ENCODE data around the gene WDR86. TPM values are rescaled to one million over a fixed set of nuclear protein-coding genes. Genes with fewer than 3 reads are reported as not detected.

Gene WDR86
- total and polyA plus RNA-seq, 2 of the 8 experiments (the other 6 are each of a cell fraction or from before 2014, with no cell fraction given) = 12.7 to 15.8 TPM

DNA sequence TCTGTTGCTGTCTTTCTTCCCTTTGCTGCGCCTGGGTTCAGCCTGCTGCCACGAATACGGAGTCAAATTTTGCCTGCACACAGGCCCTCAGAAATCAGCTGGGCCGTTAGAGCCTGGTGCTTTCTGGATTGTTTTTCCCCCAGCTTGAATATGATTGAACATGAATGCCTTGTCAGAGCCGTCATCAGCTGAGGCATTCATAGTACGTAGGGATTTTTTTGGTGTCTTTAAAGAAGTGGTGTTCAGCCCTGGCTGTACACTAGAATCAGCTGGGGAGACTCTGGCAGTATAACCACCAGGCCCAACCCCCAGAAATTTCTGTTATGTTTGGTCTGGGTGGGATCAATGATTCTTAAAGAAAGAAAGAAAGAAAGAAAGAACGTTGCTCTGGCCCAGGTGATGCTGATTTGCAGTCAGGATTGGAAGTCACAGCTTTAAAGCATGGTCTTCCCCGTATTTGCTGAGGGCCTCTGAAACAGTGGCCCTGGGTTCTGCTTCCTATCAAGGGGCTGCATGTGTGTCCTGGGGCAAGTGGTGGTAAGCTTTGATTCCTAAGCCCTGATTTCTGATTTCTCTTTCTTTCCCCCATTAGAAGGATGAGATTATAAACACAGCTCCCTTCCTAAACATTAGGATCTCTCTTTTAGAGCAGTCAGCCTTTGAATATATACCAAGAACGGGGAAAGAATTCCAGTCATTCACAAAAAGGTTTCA, 43.5 kb downstream of the WDR86 start:
- Histone ChIP-seq H3K79me1 (ENCODE audit: low read depth, low read length) (no peaks in the 10 kb centered on the region), H3K79me2 (ENCODE audit: control insufficient read depth in 1 of 2, insufficient read depth in 2 of 2, low read length in 2 of 2) (no peaks in the 10 kb centered on the region), H3K23ac (ENCODE audit: insufficient read length) (no peak overlapping the region), H3K4me1 (replicated peaks in 1 of 4; ENCODE audit: control insufficient read depth in 3 of 4, insufficient read depth in 4 of 4, low read length in 3 of 4) (no peaks in the 10 kb centered on the region; a peak in 1 of 7 replicates), H2BK20ac (ENCODE audit: low read length) (no peak overlapping the region), H3K27me3 (replicated peaks in 1 of 4; ENCODE audit: control insufficient read depth in 3 of 4, extremely low read depth in 1 of 4, insufficient read depth in 3 of 4, low read length in 3 of 4) (no peaks in the 10 kb centered on the region; a peak in 1 of 7 replicates), H3K9ac (replicated peaks in 1 of 4; ENCODE audit: extremely low read depth in 1 of 4, low read depth in 3 of 4, low read length in 3 of 4) (no peak overlapping the region), H3K14ac (ENCODE audit: insufficient read length) (no peak overlapping the region), H4K91ac (replicated peaks; ENCODE audit: insufficient read length, low read length) (no peak overlapping the region), H2AK5ac (ENCODE audit: low read depth, low read length) (no peak overlapping the region), H4K8ac (ENCODE audit: extremely low read depth, insufficient read depth, low read length) (no peak overlapping the region), H3K9me3 (ENCODE audit: insufficient read depth in 2 of 2, low read depth in 1 of 2, low read length in 1 of 2) (no peaks in the 10 kb centered on the region), H2BK5ac (ENCODE audit: low read depth, low read length) (no peak overlapping the region), H4K5ac (ENCODE audit: insufficient read length, low read depth, low read length) (no peak overlapping the region), H2BK120ac (replicated peaks; ENCODE audit: low read depth, low read length) (no peak overlapping the region), H3K18ac (ENCODE audit: extremely low read depth, low read length) (no peak overlapping the region), H4K20me1 (replicated peaks in 1 of 2; ENCODE audit: control insufficient read depth in 1 of 2, insufficient read depth in 2 of 2, low read length in 2 of 2) (no peaks in the 10 kb centered on the region), H3K4ac (replicated peaks; ENCODE audit: insufficient read length, low read depth, low read length) (no peak overlapping the region), H2BK15ac (ENCODE audit: low read length) (no peak overlapping the region), H3K4me2 (ENCODE audit: insufficient read depth in 1 of 2, low read depth in 2 of 2, low read length in 2 of 2) (no peak overlapping the region), H3K4me3 (ENCODE audit: extremely low read depth in 1 of 4, insufficient read depth in 2 of 4, low read depth in 3 of 4, low read length in 4 of 4) (no peak overlapping the region), H3K23me2 (ENCODE audit: low read depth, low read length) (no peaks in the 10 kb centered on the region), H3K27ac (ENCODE audit: low read depth, low read length) (no peak overlapping the region), H2AFZ (ENCODE audit: low read length) (no peak overlapping the region), H3K56ac (replicated peaks; ENCODE audit: insufficient read length, low read depth, low read length) (no peak overlapping the region), H3K36me3 (ENCODE audit: control insufficient read depth in 2 of 4, insufficient read depth in 4 of 4, low read length in 3 of 4) (peaks cover 0 to 10% (median under 1%) of the 10 kb centered on the region in 4 experiments; a peak in 3 of 8 replicates), H2BK12ac (ENCODE audit: low read depth, low read length) (no peak overlapping the region)
- POLR2A ChIA-PET (ENCODE audit: partially characterized antibody) = interaction anchor here (0.9 to 1.3 kb wide), 4 partner anchors 9 to 86 kb away, joined by 3 to 4 read pairs (median 4); no protein-coding TSS in a partner anchor
- no peak for TF ChIP-seq EZH2 (IDR thresholded peaks at IDR 0.05; ENCODE audit: low read depth, low read length, severe bottlenecking)
- TF ChIP-seq RXRA (IDR thresholded peaks at IDR 0.05; ENCODE audit: insufficient read depth, low read depth, low read length) = no peak
- TF ChIP-seq RNF2 (IDR thresholded peaks at IDR 0.05; ENCODE audit: borderline replicate concordance, low read depth, low read length, missing control alignments, poor library complexity, severe bottlenecking) = no peak
- TF ChIP-seq CBX8 (IDR thresholded peaks at IDR 0.05; ENCODE audit: borderline replicate concordance, low read depth, low read length) = no peak
- no peak for TF ChIP-seq BCL11A (IDR thresholded peaks at IDR 0.05; ENCODE audit: low read depth in 2 of 2, low read length in 2 of 2)
- TF ChIP-seq PHF8 (conservative IDR thresholded peaks at IDR 0.05; ENCODE audit: low read depth, low read length) = no peak
- no peak for TF ChIP-seq CREB1 (IDR thresholded peaks at IDR 0.05)
- TF ChIP-seq CTCF (IDR thresholded peaks at IDR 0.05; ENCODE audit: control extremely low read depth in 1 of 3, insufficient read depth in 1 of 3, low read depth in 1 of 3, low read length in 3 of 3) = no peak
- no peak for TF ChIP-seq EGR1 (IDR thresholded peaks at IDR 0.05; ENCODE audit: borderline replicate concordance, low read depth, low read length)
- 84% methylated on average over 9 of the region's 9 CpGs; no CpG with 5 or more reads in 1 of the 2 experiments for WGBS, 2 experiments (ENCODE audit: extremely low coverage in 1 of 2, insufficient coverage in 1 of 2, insufficient read length in 1 of 2, insufficient replicate concordance in 2 of 2, low coverage in 1 of 2, low lambda C conversion rate in 2 of 2, missing lambda C conversion rate in 1 of 2)
- CTCF ChIA-PET (ENCODE audit: partially characterized antibody) = interaction anchor here (0.8 to 16.9 kb wide), 10 partner anchors 9 to 394 kb away, joined by 3 to 185 read pairs (median 4); partner anchors contain the start of gene CRYGN
- DNase-seq (ENCODE audit: low read depth in 1 of 2, low spot score in 2 of 2) (peak in 1 of 2 experiments; percentile 29), FAIRE-seq (no peak)
